ENCODE data around the gene CDC123.

CDC123 gene

GRCh38 chr10:12195603-12196506 lies at the start of gene CDC123, which contains the start of gene NUDT5:
Gene CDC123 (plus strand): TSS chr10:12196188. CDS start chr10:12196246, 58 bp downstream.
Gene NUDT5 (minus strand): TSS chr10:12195891. CDS start chr10:12186291, 9,600 bp downstream.
- no peak for TF ChIP-seq CTCF (IDR thresholded peaks at IDR 0.05; ENCODE audit: control insufficient read depth, insufficient read depth, low read depth, low read length, missing control alignments)
- peak within 1 kb of the TSS; percentile 76 for H3K4me3 ChIP-seq (ENCODE audit: control insufficient read depth, low read depth, low read length)
- peak; percentile 46 for DNase-seq (ENCODE audit: low read depth)

GRCh38 chr10:12150163-12150562 lies 45.8 kb upstream of the CDC123 start:
- H3K4me3 ChIP-seq (ENCODE audit: control insufficient read depth, low read depth, low read length) = no peak overlapping the region
- DNase-seq (ENCODE audit: low read depth) = no peak
- TF ChIP-seq CTCF (IDR thresholded peaks at IDR 0.05; ENCODE audit: control insufficient read depth, insufficient read depth, low read depth, low read length, missing control alignments) = no peak

- DNase-seq (ENCODE audit: low read depth) = no peak
- H3K4me3 ChIP-seq (ENCODE audit: control insufficient read depth, low read depth, low read length) = no peak overlapping the region
- TF ChIP-seq CTCF (IDR thresholded peaks at IDR 0.05; ENCODE audit: control insufficient read depth, insufficient read depth, low read depth, low read length, missing control alignments) = no peak
Measured at GRCh38 chr10:12154516-12154915, 41.5 kb upstream of the CDC123 start.

GRCh38 chr10:12156367-12157123 lies 39.4 kb upstream of the CDC123 start:
- DNase-seq (ENCODE audit: low read depth) = no peak
- TF ChIP-seq CTCF (IDR thresholded peaks at IDR 0.05; ENCODE audit: control insufficient read depth, insufficient read depth, low read depth, low read length, missing control alignments) = no peak
- no peak overlapping the region for H3K4me3 ChIP-seq (ENCODE audit: control insufficient read depth, low read depth, low read length)

- DNase-seq (ENCODE audit: low read depth) = no peak
- TF ChIP-seq CTCF (IDR thresholded peaks at IDR 0.05; ENCODE audit: control insufficient read depth, insufficient read depth, low read depth, low read length, missing control alignments) = no peak
- H3K4me3 ChIP-seq (ENCODE audit: control insufficient read depth, low read depth, low read length) = no peak overlapping the region
Measured at GRCh38 chr10:12158111-12158510, 37.9 kb upstream of the CDC123 start.

GRCh38 chr10:12160664-12161063 lies 35.3 kb upstream of the CDC123 start:
- no peak overlapping the region for H3K4me3 ChIP-seq (ENCODE audit: control insufficient read depth, low read depth, low read length)
- TF ChIP-seq CTCF (IDR thresholded peaks at IDR 0.05; ENCODE audit: control insufficient read depth, insufficient read depth, low read depth, low read length, missing control alignments) = no peak
- no peak for DNase-seq (ENCODE audit: low read depth)
